ENCODE data around the gene CCN2.

Gene CCN2

DNA sequence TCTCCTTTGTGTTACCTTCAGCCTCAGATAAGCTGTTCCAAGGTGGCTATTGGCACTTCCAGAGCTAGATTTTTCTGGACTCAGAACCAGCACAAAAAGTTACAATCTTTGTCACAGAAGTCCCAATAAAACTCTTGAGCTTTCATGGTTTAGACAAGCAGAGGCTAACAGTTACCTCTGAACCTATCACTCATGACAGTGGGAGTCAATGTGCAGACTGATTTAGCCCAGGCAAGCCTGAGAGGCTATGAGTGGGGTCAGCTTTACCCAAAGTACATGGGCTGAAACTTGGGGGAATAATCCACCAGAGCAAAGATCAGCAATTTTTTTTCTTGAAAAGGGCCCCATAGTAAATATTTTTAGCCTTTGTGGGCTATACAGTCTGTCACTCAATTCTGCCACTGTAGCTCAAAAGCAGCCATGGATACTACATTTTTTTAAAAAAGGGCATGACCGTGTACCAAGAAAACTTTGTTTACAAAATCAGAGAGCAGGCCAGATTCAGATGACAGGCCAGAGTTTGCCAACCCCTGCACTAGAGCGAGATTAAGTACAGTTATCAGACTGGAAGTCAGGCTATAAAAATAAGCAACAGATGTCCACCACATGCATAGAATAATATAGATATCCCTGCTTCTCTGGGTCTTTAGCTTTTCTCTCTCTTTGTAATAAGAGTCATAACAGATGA is 20.0 kb downstream of the CCN2 start:
- no peak overlapping the region for H3K27ac ChIP-seq
- TF ChIP-seq, protein P1, sequence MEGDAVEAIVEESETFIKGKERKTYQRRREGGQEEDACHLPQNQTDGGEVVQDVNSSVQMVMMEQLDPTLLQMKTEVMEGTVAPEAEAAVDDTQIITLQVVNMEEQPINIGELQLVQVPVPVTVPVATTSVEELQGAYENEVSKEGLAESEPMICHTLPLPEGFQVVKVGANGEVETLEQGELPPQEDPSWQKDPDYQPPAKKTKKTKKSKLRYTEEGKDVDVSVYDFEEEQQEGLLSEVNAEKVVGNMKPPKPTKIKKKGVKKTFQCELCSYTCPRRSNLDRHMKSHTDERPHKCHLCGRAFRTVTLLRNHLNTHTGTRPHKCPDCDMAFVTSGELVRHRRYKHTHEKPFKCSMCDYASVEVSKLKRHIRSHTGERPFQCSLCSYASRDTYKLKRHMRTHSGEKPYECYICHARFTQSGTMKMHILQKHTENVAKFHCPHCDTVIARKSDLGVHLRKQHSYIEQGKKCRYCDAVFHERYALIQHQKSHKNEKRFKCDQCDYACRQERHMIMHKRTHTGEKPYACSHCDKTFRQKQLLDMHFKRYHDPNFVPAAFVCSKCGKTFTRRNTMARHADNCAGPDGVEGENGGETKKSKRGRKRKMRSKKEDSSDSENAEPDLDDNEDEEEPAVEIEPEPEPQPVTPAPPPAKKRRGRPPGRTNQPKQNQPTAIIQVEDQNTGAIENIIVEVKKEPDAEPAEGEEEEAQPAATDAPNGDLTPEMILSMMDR (conservative IDR thresholded peaks at IDR 0.05): no peak

DNA sequence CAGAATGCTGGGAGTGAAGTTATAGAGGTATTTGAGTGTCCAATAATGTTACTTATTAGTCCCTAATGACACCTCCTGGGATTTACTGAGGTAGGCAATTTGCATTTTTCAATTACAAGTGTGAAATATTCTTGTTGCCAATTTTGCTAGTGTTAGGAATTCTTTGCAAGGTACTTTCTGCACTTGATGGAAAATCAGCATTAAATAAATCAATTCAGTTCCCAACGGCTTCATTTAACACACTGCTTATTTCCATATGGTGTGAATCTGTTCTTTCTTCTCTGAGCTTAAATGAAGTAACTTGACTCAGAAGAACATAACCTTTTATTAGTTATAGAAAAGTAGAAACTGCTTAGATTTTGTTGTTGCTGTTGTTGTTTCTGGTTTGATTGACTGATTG is 21.2 kb downstream of the CCN2 start:
- TF ChIP-seq, protein P1 (conservative IDR thresholded peaks at IDR 0.05): no peak
- H3K27ac ChIP-seq: no peak overlapping the region

DNA sequence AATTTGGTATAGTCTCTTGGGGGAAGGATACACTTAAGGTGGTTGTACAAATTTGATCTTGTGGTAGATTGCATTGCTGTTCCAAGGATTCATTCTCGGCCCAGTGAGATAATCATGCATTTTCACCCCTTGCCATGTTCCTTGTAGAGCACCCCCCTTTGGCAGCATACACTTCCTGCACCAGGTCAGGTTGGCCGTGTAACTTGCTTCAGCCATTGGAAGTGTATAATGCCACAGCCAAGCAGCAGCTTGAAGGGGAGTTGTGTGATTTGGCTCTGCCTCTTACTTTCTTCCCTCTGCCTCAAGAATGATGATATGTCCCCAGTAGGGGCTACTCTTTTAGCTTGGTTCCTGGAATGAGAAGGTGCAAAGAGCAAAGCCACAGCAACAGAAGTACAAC is 21.9 kb downstream of the CCN2 start:
- TF ChIP-seq, protein P1 (conservative IDR thresholded peaks at IDR 0.05): no peak
- no peak overlapping the region for H3K27ac ChIP-seq

DNA sequence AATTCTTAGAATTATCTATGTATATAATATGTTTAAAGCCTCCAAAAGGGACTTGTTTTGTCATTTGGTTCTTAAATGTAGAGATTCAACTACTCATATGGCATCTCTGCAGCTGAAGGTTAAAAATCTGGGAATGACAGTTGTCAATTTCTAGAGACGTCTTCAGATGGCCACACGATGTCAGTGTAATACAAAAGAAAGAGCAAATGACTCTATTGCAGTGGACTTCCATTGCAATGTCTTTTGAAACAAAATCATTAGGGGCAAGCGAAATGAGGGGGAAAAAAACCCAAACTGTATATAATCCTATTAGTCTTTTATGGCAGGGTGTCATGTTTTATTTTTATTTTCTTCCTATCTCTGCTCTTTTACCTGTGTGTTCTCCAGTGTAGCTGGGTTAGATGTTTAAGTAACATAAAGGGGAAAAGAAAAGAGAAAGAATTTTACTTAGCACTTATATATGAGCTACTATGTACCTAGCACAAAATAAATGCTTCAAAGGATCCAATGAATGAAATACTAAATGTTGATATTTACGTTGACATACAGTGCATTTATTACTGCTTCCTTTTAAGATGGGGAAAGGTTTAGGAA is 26.2 kb downstream of the CCN2 start:
- TF ChIP-seq, protein P1 (conservative IDR thresholded peaks at IDR 0.05): peak; percentile 74

DNA sequence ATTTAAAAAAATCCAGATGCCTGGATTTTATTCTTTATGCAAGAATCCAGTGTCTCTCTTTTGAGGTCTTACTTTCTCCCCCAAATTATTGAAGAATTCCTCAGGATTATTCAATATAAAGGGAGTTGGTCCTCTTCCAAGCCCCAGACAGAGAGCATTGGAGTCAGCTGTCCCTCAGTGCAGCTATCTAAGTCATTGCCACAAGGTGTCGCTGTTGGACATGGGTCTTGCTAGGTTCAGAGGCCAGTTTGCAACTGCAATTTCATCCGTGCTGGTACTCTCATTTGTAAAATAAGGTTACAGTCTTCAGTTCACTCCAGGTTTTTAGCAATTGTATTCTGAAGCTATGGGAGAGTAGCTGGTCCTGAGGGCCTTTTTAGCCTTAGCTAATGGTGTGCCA is 27.8 kb downstream of the CCN2 start:
- no peak overlapping the region for H3K27ac ChIP-seq
- TF ChIP-seq, protein P1 (conservative IDR thresholded peaks at IDR 0.05): peak; percentile 82

More for the DNA sequence above, 26.2 kb downstream of the CCN2 start:
- H3K27ac ChIP-seq: no peak overlapping the region

DNA sequence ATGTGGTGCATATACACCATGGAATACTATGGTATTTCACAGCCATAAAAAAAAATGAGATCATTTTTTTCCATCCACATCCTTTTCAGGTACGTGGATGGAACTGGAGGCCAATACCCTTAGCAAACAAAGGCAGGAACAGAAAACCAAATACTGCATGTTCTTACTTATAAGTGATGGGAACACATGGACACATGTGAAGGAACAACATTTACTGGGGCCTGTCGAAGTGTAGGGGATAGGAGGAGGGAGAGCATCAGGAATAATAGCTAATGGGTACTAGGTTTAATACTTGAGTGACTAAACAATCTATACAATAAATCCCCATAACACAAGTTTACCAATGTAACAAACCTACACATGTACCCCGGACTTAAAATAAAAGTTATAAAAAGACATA is 30.5 kb downstream of the CCN2 start:
- TF ChIP-seq, protein P1 (conservative IDR thresholded peaks at IDR 0.05): no peak
- H3K27ac ChIP-seq: no peak overlapping the region

DNA sequence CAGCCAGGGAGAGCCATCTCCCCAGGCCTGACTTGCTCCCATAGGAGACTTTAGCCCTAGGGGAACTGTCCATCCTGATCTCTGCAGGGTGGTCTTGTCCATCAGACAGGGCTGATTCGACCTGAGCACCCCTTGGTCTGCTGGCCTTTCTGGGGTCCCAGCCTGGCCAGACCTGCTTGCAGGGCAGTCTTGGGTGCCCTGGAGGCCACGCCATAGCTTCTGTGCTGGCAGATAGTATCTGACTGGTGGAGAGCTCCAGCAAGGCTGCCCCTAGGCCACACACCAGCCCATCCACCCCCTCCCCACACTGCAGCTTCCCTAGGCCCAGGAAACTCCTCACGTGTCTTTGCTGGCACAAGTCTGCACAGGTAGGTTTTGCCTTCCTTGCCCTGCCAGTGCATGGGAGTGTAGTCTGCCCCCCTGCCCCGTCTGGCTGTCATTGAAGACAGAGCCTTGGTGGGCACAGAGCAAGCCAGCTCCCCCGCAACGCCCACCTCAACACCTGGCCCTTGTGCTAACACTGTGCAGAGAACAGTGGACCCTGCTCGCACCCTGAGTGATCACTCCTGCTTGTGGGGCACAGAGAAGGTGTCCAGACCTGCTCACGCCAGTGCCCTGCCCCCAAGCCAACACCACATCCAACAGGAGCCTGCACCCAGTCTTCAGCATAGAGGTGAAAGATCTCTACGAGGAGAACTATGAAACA is 32.4 kb downstream of the CCN2 start:
- H3K27ac ChIP-seq: no peak overlapping the region
- TF ChIP-seq, protein P1 (conservative IDR thresholded peaks at IDR 0.05): no peak
